ENCODE data around the gene PFKFB3. TPM values are rescaled to one million over a fixed set of nuclear protein-coding genes. Genes with fewer than 3 reads are reported as not detected.
"Not testable (repeated sequence)": the region's sequence is repeated elsewhere in the genome, so short reads cannot be mapped to it uniquely, and the experiment has no call there.

PFKFB3 gene
- total RNA-seq, 2 experiments from 2014 or later, result 133 to 183 TPM

DNA sequence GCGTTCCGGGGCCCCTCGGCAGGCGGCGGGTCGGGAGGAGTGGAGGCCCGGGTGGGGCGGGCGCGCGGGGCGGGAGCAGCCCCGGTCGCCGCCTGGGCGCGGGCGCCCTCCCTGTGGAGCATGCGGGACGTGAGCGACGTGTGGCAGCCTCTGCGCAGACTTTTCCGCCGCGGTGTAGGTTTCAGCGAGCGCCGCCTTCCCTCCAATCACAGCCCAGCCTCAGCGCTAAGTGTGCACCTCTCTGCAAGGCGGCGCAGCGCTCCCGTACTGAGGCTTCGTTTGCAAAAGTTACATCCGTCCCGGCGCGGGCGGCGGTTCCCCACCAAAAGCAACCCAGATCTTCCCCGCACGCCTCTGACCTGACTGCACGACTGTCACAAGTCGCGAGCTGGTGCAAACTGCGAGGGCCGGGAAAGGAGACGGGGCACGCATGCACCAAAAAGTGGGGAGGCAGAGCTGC, 1.2 kb upstream of the PFKFB3 start:
- intact Hi-C loops (cut with DNase I, micrococcal nuclease), result loop anchor here (1.0 to 10.0 kb wide), 12 partner anchors 29 to 1851 kb away; partner anchors contain the start of genes GATA3 (in 1 of the 2), IL2RA (in 1 of the 2), PRKCQ (in 1 of the 2) and RBM17 (in 1 of the 2)
- DNase-seq (peak; percentile 97), ATAC-seq (peak; percentile 81)
- peak overlapping the region; percentile 95 for H3K27ac Mint-ChIP-seq
- ChIA-PET CTCF (interaction anchor here (0.7 to 4.8 kb wide), 18 partner anchors 14 to 469 kb away, joined by 3 to 77 read pairs (median 8); no protein-coding TSS in a partner anchor), POLR2A (interaction anchor here (0.6 to 2.2 kb wide), 3 partner anchors 38 to 204 kb away, joined by 3 to 11 read pairs (median 10); no protein-coding TSS in a partner anchor)
- no peaks in the 10 kb centered on the region for H3K9me3 Mint-ChIP-seq (ENCODE audit: low read depth)
- H3K4me3 Mint-ChIP-seq, result peak overlapping the region; percentile 89
- peaks cover 40% of the 10 kb centered on the region for H3K4me1 Mint-ChIP-seq
- H3K27me3 Mint-ChIP-seq, result no peaks in the 10 kb centered on the region
- H3K36me3 Mint-ChIP-seq (ENCODE audit: low read depth), result peaks cover 19% of the 10 kb centered on the region

DNA sequence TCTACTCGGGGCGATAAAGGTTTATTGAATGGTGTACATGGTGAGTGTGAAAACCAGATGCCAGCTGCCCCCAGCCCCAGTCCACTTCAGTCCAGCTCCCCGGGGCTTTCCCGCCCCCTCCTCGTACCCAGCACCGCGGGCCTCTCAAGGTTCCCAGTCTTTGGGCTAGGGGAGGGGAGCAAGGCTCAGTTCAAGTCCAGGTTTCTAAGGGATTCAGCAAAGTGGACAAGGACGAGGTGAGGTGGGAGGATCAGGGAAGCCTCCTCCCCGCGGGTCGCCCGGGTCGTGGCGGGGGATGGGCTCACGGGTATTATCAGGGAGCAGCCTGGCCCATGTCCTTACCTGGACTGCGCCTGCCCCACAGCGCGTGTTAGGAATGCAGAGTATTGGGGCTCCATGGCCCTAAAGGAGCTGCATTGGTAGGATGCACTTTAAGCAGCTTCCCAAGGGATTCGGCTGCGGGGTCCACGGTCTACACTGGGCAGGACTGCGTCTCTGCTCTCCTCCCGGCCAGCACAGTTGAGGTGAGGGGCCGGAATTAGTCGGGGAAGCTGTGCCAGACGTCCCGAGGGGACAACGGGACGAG, 541 bp upstream of the PFKFB3 start:
- intact Hi-C loops (cut with DNase I, micrococcal nuclease), result loop anchor here (1.0 to 10.0 kb wide), 17 partner anchors 14 to 1850 kb away; partner anchors contain the start of genes FBH1 (in 1 of the 2), GATA3 (in 1 of the 2), GDI2 (in 1 of the 2) and IL2RA (in 1 of the 2)
- no peaks in the 10 kb centered on the region for H3K9me3 Mint-ChIP-seq (ENCODE audit: low read depth)
- peak; percentile 51 for DNase-seq
- H3K27ac Mint-ChIP-seq, result peak overlapping the region; percentile 95
- no peak for ATAC-seq
- H3K27me3 Mint-ChIP-seq, result no peaks in the 10 kb centered on the region
- CTCF ChIA-PET, result interaction anchor here (0.6 to 4.8 kb wide), 41 partner anchors 9 to 477 kb away, joined by 3 to 77 read pairs (median 5); no protein-coding TSS in a partner anchor
- H3K4me3 Mint-ChIP-seq, result peak overlapping the region; percentile 89
- peaks cover 42% of the 10 kb centered on the region for H3K4me1 Mint-ChIP-seq
- peaks cover 20% of the 10 kb centered on the region for H3K36me3 Mint-ChIP-seq (ENCODE audit: low read depth)
- POLR2A ChIA-PET, result interaction anchor here (0.6 to 2.2 kb wide), 15 partner anchors 15 to 312 kb away, joined by 3 to 15 read pairs (median 4); partner anchors contain the start of gene FBH1

DNA sequence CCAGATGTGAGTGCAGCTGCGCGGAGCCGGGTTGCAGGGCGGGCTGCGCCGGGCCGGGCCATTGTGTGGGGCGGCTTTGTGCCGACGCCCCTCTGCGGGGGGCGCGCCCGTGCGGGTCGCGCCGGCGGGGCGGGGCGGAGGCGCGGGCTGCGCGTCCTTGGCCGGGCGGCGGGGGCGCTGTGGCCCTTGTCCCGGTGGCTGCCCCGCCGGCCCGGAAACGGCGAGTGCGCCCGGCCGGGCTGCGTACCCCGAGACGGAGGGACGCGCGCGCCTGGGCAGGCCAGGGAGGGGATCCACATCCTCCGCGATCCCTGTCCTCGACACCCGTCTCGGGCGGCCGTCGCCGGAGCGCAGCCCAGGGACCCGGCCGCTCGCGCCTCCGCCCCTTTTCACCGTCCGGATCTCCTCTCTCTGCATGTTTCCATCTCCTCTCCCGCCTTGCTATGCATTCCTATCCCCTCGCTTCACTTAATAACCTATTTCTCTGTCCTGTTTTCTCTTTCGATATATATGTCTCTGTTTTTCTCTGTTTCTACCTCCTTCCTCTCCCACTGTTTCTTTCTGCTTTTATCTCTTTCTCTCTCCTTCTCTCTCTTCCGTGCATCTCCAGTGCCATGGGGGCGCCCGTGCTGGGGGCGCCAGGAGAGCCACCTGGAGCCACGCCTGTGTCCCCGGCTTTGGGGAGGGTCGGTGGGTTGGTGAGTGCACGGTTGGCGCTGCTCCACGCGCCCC, 765 bp downstream of the PFKFB3 start:
- intact Hi-C loops (cut with DNase I, micrococcal nuclease), result loop anchor here (1.0 to 10.0 kb wide), 11 partner anchors 67 to 1849 kb away; partner anchors contain the start of genes FBH1 (in 1 of the 2), GATA3 (in 1 of the 2), GDI2 (in 1 of the 2) and PRKCQ (in 1 of the 2)
- Mint-ChIP-seq H3K4me3 (peak overlapping the region; percentile 89), H3K9me3 (ENCODE audit: low read depth) (no peaks in the 10 kb centered on the region), H3K36me3 (ENCODE audit: low read depth) (peaks cover 28% of the 10 kb centered on the region), H3K27me3 (no peaks in the 10 kb centered on the region), H3K4me1 (peaks cover 46% of the 10 kb centered on the region), H3K27ac (peak overlapping the region; percentile 76)
- CTCF ChIA-PET, result interaction anchor here (0.7 to 4.8 kb wide), 24 partner anchors 13 to 467 kb away, joined by 3 to 77 read pairs (median 7); no protein-coding TSS in a partner anchor
- ATAC-seq, result peak; percentile 10
- POLR2A ChIA-PET, result interaction anchor here (0.6 to 2.2 kb wide), 6 partner anchors 19 to 203 kb away, joined by 3 to 11 read pairs (median 5); partner anchors contain the start of gene IL2RA
- DNase-seq, result peak; percentile 77

DNA sequence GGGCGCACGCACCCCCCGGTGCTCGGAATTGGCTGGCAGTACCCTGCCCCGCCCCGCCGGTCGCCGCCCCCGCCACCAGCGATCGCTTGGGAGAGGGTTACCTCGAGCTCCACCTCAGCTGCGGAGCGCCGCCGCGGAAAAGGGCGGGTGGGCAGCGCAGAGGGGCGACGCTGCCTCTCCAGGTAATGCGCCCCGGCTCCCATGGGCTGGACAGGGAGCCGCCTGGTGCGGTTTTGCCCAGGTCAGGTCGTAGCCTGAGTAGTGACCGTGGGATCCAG, 1.3 kb downstream of the PFKFB3 start:
- intact Hi-C loops (cut with DNase I, micrococcal nuclease), result loop anchor here (1.0 to 10.0 kb wide), 7 partner anchors 117 to 1848 kb away; partner anchors contain the start of genes GATA3 (in 1 of the 2), PRKCQ (in 1 of the 2) and RBM17 (in 1 of the 2)
- DNase-seq (peak; percentile 83), ATAC-seq (no peak)
- ChIA-PET CTCF (interaction anchor here (1.0 to 2.4 kb wide), 4 partner anchors 31 to 202 kb away, joined by 3 to 10 read pairs (median 6); no protein-coding TSS in a partner anchor), POLR2A (no interaction called here)
- H3K36me3 Mint-ChIP-seq (ENCODE audit: low read depth), result peaks cover 26% of the 10 kb centered on the region
- H3K4me1 Mint-ChIP-seq, result peaks cover 44% of the 10 kb centered on the region
- peak overlapping the region; percentile 89 for H3K4me3 Mint-ChIP-seq
- no peaks in the 10 kb centered on the region for H3K9me3 Mint-ChIP-seq (ENCODE audit: low read depth)
- H3K27ac Mint-ChIP-seq, result peak overlapping the region; percentile 76
- no peaks in the 10 kb centered on the region for H3K27me3 Mint-ChIP-seq

DNA sequence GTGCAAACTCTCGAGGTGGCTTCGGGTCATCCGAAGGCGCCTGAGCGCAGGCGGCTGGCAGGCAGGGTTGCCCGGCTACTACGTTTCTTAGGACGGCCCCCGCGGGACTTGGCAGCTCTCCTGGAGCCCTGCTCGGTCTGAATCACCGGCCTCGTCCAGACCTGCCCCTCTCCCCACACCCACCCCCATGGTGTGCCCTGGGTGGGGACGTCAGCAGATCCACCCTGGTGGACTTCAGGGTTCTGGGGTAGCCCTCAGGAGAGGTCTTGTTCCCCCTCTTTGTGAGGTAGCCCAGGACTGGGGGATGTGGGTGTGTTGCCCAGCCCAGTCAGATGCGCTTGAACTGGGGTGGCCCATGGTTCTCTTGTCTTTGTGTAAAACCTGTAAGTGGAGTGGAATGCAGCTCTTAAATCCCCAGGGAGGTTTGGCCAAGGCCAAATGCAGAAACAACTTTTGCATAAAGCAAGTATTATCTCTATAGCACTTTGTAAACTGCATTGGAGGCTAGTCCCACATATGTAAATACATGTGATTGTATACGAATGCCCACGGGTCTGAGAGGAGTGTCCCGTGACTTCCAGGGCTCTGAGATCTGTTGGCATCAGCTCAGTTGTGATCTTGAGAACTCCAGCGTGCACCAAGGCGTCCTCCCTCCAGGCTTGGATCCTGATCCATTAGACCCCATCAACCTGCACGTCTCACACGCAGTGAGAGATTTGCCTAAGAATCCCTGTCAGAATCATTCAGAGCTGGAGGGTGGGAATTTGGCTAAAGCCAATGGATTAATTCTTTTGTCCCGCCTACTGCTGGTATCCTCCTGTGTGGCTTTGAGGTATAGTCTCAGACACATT, 1.8 kb downstream of the PFKFB3 start:
- H3K36me3 Mint-ChIP-seq (ENCODE audit: low read depth), result peaks cover 25% of the 10 kb centered on the region
- H3K27me3 Mint-ChIP-seq, result no peaks in the 10 kb centered on the region
- H3K4me3 Mint-ChIP-seq, result peak overlapping the region; percentile 89
- intact Hi-C loops (cut with DNase I, micrococcal nuclease), result loop anchor here (1.0 to 10.0 kb wide), 7 partner anchors 117 to 1848 kb away; partner anchors contain the start of genes GATA3 (in 1 of the 2), PRKCQ (in 1 of the 2) and RBM17 (in 1 of the 2)
- peaks cover 42% of the 10 kb centered on the region for H3K4me1 Mint-ChIP-seq
- CTCF ChIA-PET, result interaction anchor here (0.8 to 2.4 kb wide), 5 partner anchors 32 to 202 kb away, joined by 3 to 10 read pairs (median 3); no protein-coding TSS in a partner anchor
- ATAC-seq (no peak), DNase-seq (peak; percentile 35)
- POLR2A ChIA-PET, result interaction anchor here (0.5 kb wide), 1 partner anchor 144 kb away, joined by 3 read pairs; no protein-coding TSS in a partner anchor
- H3K9me3 Mint-ChIP-seq (ENCODE audit: low read depth), result no peaks in the 10 kb centered on the region
- H3K27ac Mint-ChIP-seq, result peak overlapping the region; percentile 39

DNA sequence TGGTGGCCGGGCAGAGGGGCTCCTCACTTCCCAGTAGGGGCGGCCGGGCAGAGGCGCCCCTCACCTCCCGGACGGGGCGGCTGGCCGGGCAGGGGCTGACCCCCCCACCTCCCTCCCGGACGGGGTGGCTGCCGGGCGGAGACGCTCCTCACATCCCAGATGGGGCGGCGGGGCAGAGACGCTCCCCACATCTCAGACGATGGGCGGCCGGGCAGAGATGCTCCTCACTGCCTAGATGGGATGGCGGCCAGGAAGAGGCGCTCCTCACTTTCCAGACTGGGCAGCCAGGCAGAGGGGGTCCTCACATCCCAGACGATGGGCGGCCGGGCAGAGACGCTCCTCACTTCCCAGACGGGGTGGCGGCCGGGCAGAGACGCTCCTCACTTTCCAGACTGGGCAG, 3.8 kb downstream of the PFKFB3 start:
- Mint-ChIP-seq H3K4me1 (peaks cover 37% of the 10 kb centered on the region), H3K36me3 (ENCODE audit: low read depth) (peaks cover 22% of the 10 kb centered on the region)
- H3K9me3 Mint-ChIP-seq (ENCODE audit: low read depth); POLR2A ChIA-PET; ATAC-seq; DNase-seq; H3K27me3 Mint-ChIP-seq; H3K27ac Mint-ChIP-seq; H3K4me3 Mint-ChIP-seq: not testable (repeated sequence)
- CTCF ChIA-PET, result interaction anchor here (2.0 kb wide), 1 partner anchor 196 kb away, joined by 13 read pairs; no protein-coding TSS in a partner anchor
- intact Hi-C loops (cut with DNase I, micrococcal nuclease), result loop anchor here in 1 of 2 experiments (10.0 kb wide), 1 partner anchor 138 kb away; no protein-coding TSS in a partner anchor

DNA sequence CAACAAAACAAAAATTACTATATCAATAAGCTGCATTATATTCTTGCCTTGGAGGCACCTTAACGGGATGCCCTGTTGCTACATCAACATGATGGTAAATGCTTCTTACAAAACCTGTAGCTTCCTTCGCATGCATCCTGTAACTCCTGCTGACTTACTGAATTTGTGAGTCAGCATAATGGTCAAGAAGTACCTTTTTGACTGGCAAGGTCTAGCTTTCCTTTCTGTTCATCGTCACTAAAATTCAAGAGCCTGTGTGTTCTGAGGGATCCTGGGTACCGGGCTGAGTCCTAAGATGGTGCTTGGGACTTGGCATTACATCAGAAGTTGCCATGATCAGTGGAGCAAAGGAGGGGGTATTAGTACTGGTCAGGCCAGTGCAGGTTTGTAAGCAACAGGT, 4.9 kb downstream of the PFKFB3 start:
- Mint-ChIP-seq H3K9me3 (ENCODE audit: low read depth) (no peaks in the 10 kb centered on the region), H3K4me3 (peak overlapping the region; percentile 21), H3K27ac (peak overlapping the region; percentile 82), H3K36me3 (ENCODE audit: low read depth) (peaks cover 26% of the 10 kb centered on the region), H3K4me1 (peaks cover 31% of the 10 kb centered on the region), H3K27me3 (no peaks in the 10 kb centered on the region)
- no peak for DNase-seq
- ChIA-PET CTCF (interaction anchor here (0.6 to 2.0 kb wide), 8 partner anchors 9 to 195 kb away, joined by 3 to 13 read pairs (median 4); no protein-coding TSS in a partner anchor), POLR2A (interaction anchor here (0.6 kb wide), 1 partner anchor 28 kb away, joined by 6 read pairs; no protein-coding TSS in a partner anchor)
- intact Hi-C loops (cut with DNase I, micrococcal nuclease), result loop anchor here in 1 of 2 experiments (10.0 kb wide), 1 partner anchor 137 kb away; no protein-coding TSS in a partner anchor
- peak; percentile 21 for ATAC-seq

DNA sequence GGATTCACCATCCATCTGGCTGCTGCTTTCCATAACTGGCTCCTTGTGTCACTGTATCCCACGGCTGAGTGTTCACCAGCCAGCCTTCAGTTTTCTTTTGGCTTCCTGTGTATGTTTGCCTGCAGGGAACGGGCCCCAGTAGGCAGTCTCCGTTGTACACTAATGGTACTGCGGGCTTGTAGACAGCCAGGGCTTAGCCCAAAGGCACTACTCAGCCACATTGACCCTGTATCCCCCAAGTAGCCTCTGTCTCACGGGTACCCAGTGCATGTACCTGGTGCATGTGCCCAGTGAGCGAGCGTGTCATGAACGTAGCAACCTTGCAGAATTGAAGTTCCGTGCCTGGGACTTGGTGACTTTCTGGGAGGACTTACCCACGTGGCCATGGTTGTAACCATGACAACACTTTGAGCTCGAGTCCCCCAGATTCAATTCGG, 6.1 kb downstream of the PFKFB3 start:
- intact Hi-C loops (cut with DNase I, micrococcal nuclease), result loop anchor here in 1 of 2 experiments (10.0 kb wide), 1 partner anchor 136 kb away; no protein-coding TSS in a partner anchor
- no peak for ATAC-seq
- Mint-ChIP-seq H3K4me3 (no peak overlapping the region), H3K27me3 (no peaks in the 10 kb centered on the region), H3K4me1 (peaks cover 31% of the 10 kb centered on the region), H3K27ac (no peak overlapping the region), H3K36me3 (ENCODE audit: low read depth) (peaks cover 33% of the 10 kb centered on the region), H3K9me3 (ENCODE audit: low read depth) (no peaks in the 10 kb centered on the region)
- no peak for DNase-seq
- ChIA-PET CTCF (no interaction called here), POLR2A (no interaction called here)

DNA sequence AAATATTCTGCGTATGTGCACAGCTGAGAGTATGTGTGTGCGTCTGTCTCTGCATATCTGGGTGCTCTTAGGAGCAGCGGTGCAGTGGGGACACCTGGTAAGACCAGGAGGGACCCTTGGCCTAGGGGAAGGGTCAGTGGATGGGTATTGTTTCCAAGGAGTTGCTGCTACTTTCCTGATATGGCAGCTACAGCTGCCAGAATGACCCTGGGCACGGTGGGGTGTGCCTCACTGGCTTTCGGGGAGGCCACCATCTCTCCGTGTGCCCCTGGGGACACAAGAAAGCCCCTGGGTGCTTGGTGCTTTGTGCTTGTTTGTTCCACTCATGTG, 8.6 kb downstream of the PFKFB3 start:
- Mint-ChIP-seq H3K27ac (peak overlapping the region; percentile 42), H3K27me3 (no peaks in the 10 kb centered on the region), H3K9me3 (ENCODE audit: low read depth) (no peaks in the 10 kb centered on the region), H3K36me3 (ENCODE audit: low read depth) (peaks cover 43% of the 10 kb centered on the region), H3K4me1 (peaks cover 19% of the 10 kb centered on the region), H3K4me3 (no peak overlapping the region)
- intact Hi-C loops (cut with DNase I, micrococcal nuclease), result no loop called here
- no peak for ATAC-seq
- CTCF ChIA-PET, result interaction anchor here (0.8 to 1.0 kb wide), 2 partner anchors 9 to 38 kb away, joined by 3 to 4 read pairs; partner anchors contain the start of gene PFKFB3
- POLR2A ChIA-PET, result no interaction called here
- DNase-seq, result no peak
